Glutamatergic neuron (in vitro differentiated cells): Measurements from ENCODE around the gene PTGDR. TPM values are rescaled to one million over a fixed set of nuclear protein-coding genes. Genes with fewer than 3 reads are reported as not detected.

Experiments
- DNase-seq: peaks from one replicate; pipeline ENCODE4 v3.0.0; 2022
- H3K27ac Mint-ChIP-seq: one replicate; pipeline ENCODE4 v1.8.0; 2020; ENCODE audit warnings: mild to moderate bottlenecking, mixed read lengths, inconsistent platforms; ENCODE audit not compliant: unreplicated experiment
- H3K27me3 Mint-ChIP-seq: one replicate; pipeline ENCODE4 v1.8.0; 2020; ENCODE audit warnings: mild to moderate bottlenecking, moderate library complexity, mixed read lengths, inconsistent platforms; ENCODE audit not compliant: unreplicated experiment
- H3K36me3 Mint-ChIP-seq: one replicate; pipeline ENCODE4 v1.8.0; 2020; ENCODE audit warnings: mild to moderate bottlenecking, mixed read lengths, inconsistent platforms; ENCODE audit not compliant: unreplicated experiment
- H3K4me1 Mint-ChIP-seq: one replicate; pipeline ENCODE4 v1.8.0; 2020; ENCODE audit warnings: mild to moderate bottlenecking, low read depth, mixed read lengths, inconsistent platforms; ENCODE audit not compliant: unreplicated experiment
- H3K4me3 Mint-ChIP-seq: one replicate; pipeline ENCODE4 v1.8.0; 2020; ENCODE audit warnings: mild to moderate bottlenecking, mixed read lengths, inconsistent platforms; ENCODE audit not compliant: unreplicated experiment
- H3K9me3 Mint-ChIP-seq: one replicate; pipeline ENCODE4 v1.8.0; 2020; ENCODE audit warnings: mild to moderate bottlenecking, moderate library complexity, mixed read lengths, inconsistent platforms; ENCODE audit not compliant: unreplicated experiment
- total RNA-seq: library from RNA; stranded (reverse); fragmentation: NEBNext Ultra II Directional; extraction: Animal tissue kit (Norgen Biotek cat#: 25700); gene quantifications from one replicate; pipeline ENCODE4 v1.2.1, GENCODE V29; 2021; ENCODE audit not compliant: unreplicated experiment
- TF ChIP-seq, protein P1 (sequence below): fragments of 200-600 bp; sonication (generic); IDR thresholded peaks from one replicate; pipeline ENCODE4 v1.5.0; 2021; ENCODE audit not compliant: partially characterized antibody, unreplicated experiment

Gene PTGDR
- total RNA-seq, 1 donor from 2014 or later: not detected

GRCh38 chr14:52275372-52275771 is 7.9 kb downstream of the PTGDR start:
- Mint-ChIP-seq H3K4me1 (no peaks in the 10 kb centered on the region), H3K9me3 (no peaks in the 10 kb centered on the region), H3K27me3 (no peaks in the 10 kb centered on the region), H3K27ac (no peak overlapping the region), H3K36me3 (no peaks in the 10 kb centered on the region), H3K4me3 (no peak overlapping the region)
- DNase-seq: no peak
- TF ChIP-seq, protein P1, sequence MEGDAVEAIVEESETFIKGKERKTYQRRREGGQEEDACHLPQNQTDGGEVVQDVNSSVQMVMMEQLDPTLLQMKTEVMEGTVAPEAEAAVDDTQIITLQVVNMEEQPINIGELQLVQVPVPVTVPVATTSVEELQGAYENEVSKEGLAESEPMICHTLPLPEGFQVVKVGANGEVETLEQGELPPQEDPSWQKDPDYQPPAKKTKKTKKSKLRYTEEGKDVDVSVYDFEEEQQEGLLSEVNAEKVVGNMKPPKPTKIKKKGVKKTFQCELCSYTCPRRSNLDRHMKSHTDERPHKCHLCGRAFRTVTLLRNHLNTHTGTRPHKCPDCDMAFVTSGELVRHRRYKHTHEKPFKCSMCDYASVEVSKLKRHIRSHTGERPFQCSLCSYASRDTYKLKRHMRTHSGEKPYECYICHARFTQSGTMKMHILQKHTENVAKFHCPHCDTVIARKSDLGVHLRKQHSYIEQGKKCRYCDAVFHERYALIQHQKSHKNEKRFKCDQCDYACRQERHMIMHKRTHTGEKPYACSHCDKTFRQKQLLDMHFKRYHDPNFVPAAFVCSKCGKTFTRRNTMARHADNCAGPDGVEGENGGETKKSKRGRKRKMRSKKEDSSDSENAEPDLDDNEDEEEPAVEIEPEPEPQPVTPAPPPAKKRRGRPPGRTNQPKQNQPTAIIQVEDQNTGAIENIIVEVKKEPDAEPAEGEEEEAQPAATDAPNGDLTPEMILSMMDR: no peak

DNA sequence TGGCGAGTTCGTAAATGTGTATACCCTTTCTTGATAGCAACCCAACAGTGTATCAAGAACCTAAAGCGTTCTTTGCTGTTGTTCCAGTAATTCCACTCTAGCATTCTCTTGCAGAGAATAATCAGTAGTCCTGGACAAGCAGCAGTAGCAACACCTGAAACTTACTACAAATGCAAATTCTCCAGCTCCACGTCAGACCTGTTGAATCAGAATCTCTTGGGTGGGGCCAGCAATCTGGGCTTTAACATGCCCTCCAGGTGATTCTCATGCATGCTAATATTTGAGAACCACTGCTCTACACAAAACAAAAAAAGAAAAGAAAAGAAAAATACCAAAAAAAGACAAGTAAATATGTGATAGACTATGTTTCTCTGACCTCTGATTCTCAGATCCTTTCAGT is 10.1 kb downstream of the PTGDR start:
- no peaks in the 10 kb centered on the region for H3K9me3 Mint-ChIP-seq

DNA sequence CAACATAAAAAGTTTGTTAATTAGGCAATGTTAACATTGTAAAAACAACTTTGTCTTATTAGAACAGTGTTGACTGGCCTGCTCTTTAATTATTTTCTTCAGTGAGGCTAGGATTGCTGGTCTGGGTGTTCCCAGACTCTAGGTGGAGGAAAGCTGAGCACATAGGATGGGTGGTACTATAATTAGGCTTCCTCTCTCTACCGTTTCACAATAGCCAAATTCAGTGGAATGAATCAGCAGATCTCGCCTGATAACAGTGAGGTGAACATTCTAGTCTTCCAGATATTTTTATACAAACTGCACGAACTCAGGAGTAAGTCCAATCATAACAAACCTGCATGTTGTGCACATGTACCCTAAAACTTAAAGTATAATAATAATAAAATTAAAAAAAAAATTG is 11.9 kb downstream of the PTGDR start:
- H3K36me3 Mint-ChIP-seq: no peaks in the 10 kb centered on the region
- H3K27ac Mint-ChIP-seq: no peak overlapping the region
- no peaks in the 10 kb centered on the region for H3K4me1 Mint-ChIP-seq
- DNase-seq: no peak
- H3K4me3 Mint-ChIP-seq: no peak overlapping the region
- H3K9me3 Mint-ChIP-seq: no peaks in the 10 kb centered on the region
- TF ChIP-seq, protein P1: no peak
- no peaks in the 10 kb centered on the region for H3K27me3 Mint-ChIP-seq

More for the DNA sequence above, 10.1 kb downstream of the PTGDR start:
- Mint-ChIP-seq H3K27ac (no peak overlapping the region), H3K36me3 (no peaks in the 10 kb centered on the region), H3K4me3 (no peak overlapping the region), H3K27me3 (no peaks in the 10 kb centered on the region), H3K4me1 (no peaks in the 10 kb centered on the region)
- DNase-seq: no peak
- TF ChIP-seq, protein P1: no peak

GRCh38 chr14:52283099-52283498 is 15.6 kb downstream of the PTGDR start:
- Mint-ChIP-seq H3K4me1 (no peaks in the 10 kb centered on the region), H3K36me3 (no peaks in the 10 kb centered on the region), H3K4me3 (no peak overlapping the region), H3K27ac (no peak overlapping the region), H3K9me3 (no peaks in the 10 kb centered on the region), H3K27me3 (no peaks in the 10 kb centered on the region)
- TF ChIP-seq, protein P1: no peak
- DNase-seq: no peak

- H3K4me1 Mint-ChIP-seq: no peaks in the 10 kb centered on the region
- DNase-seq: no peak
Measured at GRCh38 chr14:52286661-52287649, 19.5 kb downstream of the PTGDR start.

More at GRCh38 chr14:52286661-52287649, 19.5 kb downstream of the PTGDR start:
- Mint-ChIP-seq H3K27ac (no peak overlapping the region), H3K36me3 (no peaks in the 10 kb centered on the region), H3K9me3 (no peaks in the 10 kb centered on the region), H3K27me3 (no peaks in the 10 kb centered on the region), H3K4me3 (no peak overlapping the region)
- TF ChIP-seq, protein P1: no peak
